ENCODE data around the gene SMIM10L2A.
A peak's percentile ranks its signal among the peaks of the same experiment; 100 is the strongest.
"Not testable (repeated sequence)": the region's sequence is repeated elsewhere in the genome, so short reads cannot be mapped to it uniquely, and the experiment has no call there.

SMIM10L2A gene

DNA sequence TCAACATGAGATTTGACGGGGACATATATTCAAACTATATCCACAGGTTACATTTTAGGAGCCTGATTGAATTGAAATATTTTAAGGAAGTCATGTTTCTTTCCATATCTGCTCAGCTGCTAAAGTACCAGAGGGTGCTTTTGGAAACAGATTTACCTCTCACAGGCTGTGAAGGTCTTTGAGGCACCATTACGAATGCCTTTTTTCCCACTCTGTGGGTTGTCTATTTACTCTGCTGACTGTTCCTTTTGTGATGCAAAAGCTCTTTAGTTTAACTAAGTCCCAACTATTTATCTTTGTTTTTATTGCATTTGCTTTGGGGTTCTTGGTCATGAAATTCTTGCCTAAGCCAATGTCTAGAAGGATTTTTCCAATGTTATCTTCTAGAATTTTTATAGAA, 40.0 kb downstream of the SMIM10L2A start:
- not testable (repeated sequence) for DNase-seq

DNA sequence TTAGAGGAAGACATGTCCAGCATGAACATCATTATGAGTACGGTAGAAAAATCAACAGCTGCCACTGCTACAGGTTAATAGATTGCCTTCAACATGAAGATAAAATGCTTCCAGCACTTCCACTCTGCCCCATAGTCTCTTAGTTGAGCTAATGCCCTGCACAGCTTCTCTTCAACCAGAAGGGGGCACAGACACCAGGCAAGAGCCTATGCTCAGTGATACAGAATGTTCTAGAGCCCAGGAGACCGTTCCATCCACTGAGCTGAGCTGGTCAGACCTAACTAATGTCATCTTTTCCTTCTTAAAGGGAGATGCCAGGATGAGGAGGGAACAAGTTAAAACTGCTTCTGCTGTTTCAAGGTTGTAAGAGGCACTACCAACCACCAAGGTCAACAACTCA, 42.2 kb downstream of the SMIM10L2A start:
- no peak for DNase-seq

DNA sequence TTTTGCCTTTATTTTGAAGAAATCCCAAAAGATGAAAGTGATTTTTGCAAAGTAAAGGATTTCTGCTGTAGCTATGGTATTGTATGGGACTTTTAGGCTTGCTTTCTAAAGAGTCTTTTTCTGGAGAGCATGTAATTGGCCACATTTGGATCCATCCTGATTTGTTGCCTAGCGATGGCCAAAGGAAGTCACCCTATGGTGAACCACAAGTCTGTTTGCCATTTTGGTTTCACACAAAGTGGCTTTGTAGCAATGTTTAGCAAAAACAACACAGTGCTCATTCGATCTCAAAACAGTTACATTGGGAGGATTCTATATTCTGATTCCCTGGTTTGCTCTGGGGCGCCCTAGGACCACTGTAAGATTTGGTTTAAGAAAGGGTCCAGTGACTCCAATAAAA, 54.6 kb downstream of the SMIM10L2A start:
- DNase-seq = no peak

DNA sequence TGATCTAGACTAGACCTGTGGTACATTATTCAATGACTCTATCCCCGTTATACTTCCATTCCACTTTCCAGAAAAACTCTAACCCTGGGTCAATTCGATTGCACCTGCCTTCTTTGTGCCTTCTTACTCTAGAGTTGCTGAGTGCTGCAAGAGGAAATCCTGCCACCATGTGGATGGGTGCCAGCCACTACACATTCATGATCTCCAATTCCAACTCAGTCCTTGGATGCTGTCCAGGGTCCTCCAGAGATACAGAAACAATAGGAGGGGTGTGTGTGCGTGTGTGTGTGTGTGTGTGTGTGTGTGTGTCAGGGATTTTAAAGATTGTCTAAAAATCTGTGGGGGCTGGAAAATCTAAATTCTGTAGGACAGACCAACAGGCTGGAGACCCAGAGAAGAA, 55.8 kb downstream of the SMIM10L2A start:
- DNase-seq = peak; percentile 9
